T-helper 1 cell treated with Interleukin-12 subunit alpha and Interleukin-12 subunit beta and Interleukin-4 antibody, amounts not matched to agents 30 ng/mL and 1 ng/mL, for 36 hours (primary cell): ENCODE measurements around the gene NKX2-4. TPM values are rescaled to one million over a fixed set of nuclear protein-coding genes. Genes with fewer than 3 reads are reported as not detected.
"Not testable (repeated sequence)": the region's sequence is repeated elsewhere in the genome, so short reads cannot be mapped to it uniquely, and the experiment has no call there.

ENCODE experiments used
- intact Hi-C: fragments of 100-400 bp; cut with micrococcal nuclease; formaldehyde crosslinking; loops from one replicate; pipeline ENCODE4 v1.15.1; 2024
- total RNA-seq: library from RNA; stranded (reverse); gene quantifications from 2 replicates; pipeline ENCODE4 v1.2.3, GENCODE V29; 2022

The NKX2-4 gene
- total RNA-seq, 1 donor from 2014 or later, result not detected

- intact Hi-C loops, result loop anchor here (2.0 to 10.0 kb wide), 5 partner anchors 160 to 1180 kb away; partner anchors contain the start of genes INSM1 and RALGAPA2
These were observed 2.8 kb downstream of the NKX2-4 start for GRCh38 chr20:21394551-21394950.

GRCh38 chr20:21393816-21394519, 3.4 kb downstream of the NKX2-4 start:
- intact Hi-C loops, result loop anchor here (2.0 to 10.0 kb wide), 5 partner anchors 159 to 1181 kb away; partner anchors contain the start of genes INSM1 and RALGAPA2

GRCh38 chr20:21393166-21393565, 4.2 kb downstream of the NKX2-4 start:
- intact Hi-C loops, result loop anchor here (5.0 to 10.0 kb wide), 3 partner anchors 678 to 1182 kb away; partner anchors contain the start of genes INSM1 and RALGAPA2

DNA sequence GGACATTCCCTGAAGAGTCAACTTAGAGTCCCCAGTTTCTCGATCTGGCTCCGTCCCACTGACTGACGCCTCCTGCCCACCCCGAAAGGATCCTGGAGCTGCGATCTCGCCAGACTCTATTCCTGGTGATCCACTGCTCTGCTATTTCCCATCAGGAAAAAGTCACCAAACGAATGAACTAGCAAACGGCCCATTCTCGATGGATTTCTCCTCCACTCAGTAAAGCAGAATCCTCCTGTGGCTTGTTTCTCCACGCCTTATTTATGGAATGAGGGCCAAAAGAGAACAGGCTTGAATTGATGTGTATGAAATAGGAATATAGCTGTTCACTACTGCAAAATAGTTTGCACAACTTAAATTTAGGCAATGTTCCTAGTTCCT, 5.4 kb downstream of the NKX2-4 start:
- intact Hi-C loops, result loop anchor here (5.0 to 10.0 kb wide), 3 partner anchors 677 to 1183 kb away; partner anchors contain the start of genes INSM1 and RALGAPA2

- intact Hi-C loops, result loop anchor here (5.0 to 10.0 kb wide), 3 partner anchors 677 to 1183 kb away; partner anchors contain the start of genes INSM1 and RALGAPA2
These were observed 5.9 kb downstream of the NKX2-4 start for GRCh38 chr20:21391185-21391971.

DNA sequence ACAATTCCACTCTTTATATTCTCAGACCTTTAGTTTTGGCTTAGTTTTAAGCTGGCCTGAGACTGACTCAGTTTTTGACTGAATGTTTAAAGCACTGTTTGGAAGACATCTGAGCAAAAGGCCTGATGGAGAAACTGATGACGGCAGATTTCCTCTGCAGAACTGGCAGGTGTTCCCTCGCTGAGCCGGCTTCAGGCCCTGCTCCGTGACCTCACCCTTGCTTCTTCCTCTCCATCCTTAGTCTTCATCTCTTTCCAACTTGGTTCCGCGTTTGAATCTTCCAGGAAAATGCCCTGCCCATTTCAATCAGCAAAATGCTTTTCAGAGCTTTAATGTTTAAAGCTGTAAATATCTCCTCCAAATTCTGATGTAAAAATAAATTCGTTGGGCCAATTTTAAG, 6.6 kb downstream of the NKX2-4 start:
- intact Hi-C loops, result loop anchor here (5.0 to 10.0 kb wide), 3 partner anchors 676 to 1184 kb away; partner anchors contain the start of genes INSM1 and RALGAPA2

- intact Hi-C loops, result no loop called here
These were observed 8.0 kb downstream of the NKX2-4 start for GRCh38 chr20:21389368-21389767.

GRCh38 chr20:21388566-21388965, 8.8 kb downstream of the NKX2-4 start:
- intact Hi-C loops, result no loop called here

DNA sequence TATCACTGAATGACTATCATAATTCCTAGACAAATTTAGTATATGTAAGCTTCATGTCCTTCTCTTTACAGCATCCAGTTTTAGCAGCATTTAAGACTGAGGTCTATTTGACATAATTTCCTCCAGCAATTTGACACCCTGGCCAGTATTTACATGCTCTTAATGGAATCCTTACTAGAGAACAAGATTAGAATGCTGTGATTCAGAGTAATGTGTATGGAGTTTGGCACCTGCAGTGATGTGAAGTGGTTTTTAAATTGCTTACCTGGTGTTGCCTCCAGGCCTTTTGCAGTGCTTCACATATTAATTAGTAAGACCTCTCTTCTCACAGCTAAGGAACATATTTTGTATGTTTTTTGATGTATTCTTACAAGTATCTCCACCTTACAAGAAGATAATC, 9.8 kb downstream of the NKX2-4 start:
- intact Hi-C loops, result no loop called here

DNA sequence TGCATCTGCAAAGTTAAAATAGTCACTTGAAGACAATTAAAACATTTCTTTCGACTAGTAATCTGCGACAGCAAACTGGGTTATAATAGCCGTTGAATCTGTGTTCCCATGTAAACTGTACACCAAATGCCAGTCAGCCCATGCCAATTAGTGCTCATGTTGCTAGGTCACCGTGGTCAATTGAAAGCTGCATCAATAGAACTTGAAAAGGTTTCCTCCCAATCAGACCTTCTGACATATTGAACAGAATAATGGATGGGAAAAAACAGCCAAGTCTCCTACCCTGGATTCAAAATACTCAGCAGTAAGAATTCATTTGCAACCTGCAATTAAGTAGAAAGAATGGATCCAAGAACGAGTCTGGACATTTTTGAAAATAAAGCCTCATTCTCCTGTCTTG, 11.2 kb downstream of the NKX2-4 start:
- intact Hi-C loops, result no loop called here

GRCh38 chr20:21384308-21384892, 12.9 kb downstream of the NKX2-4 start:
- intact Hi-C loops, result no loop called here

DNA sequence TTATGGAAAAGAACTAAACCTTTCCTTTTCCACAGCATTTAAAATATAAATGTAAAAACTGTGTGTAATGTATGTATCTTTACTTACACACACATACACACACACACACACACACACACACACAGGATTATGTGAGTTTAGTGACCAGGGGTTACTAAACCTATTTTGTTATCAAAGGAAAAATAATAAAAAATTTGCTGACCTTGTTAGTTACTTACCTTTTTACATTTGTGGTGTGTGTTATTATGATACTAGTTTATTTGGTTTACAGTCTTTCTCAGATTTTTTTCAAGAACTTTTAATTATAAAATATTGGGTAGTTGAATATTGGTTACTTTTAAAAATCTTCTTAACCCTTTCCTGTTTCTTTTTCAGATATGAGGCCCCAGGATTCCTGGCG, 15.7 kb downstream of the NKX2-4 start:
- intact Hi-C loops, result no loop called here

GRCh38 chr20:21380711-21381110, 16.6 kb downstream of the NKX2-4 start:
- intact Hi-C loops, result no loop called here

- intact Hi-C loops, result no loop called here
These were observed 19.1 kb downstream of the NKX2-4 start for GRCh38 chr20:21378259-21378658.

- intact Hi-C loops, result no loop called here
These were observed 19.6 kb downstream of the NKX2-4 start for GRCh38 chr20:21377701-21378100.

- intact Hi-C loops, result no loop called here
These were observed 20.7 kb downstream of the NKX2-4 start for GRCh38 chr20:21376626-21377025.

DNA sequence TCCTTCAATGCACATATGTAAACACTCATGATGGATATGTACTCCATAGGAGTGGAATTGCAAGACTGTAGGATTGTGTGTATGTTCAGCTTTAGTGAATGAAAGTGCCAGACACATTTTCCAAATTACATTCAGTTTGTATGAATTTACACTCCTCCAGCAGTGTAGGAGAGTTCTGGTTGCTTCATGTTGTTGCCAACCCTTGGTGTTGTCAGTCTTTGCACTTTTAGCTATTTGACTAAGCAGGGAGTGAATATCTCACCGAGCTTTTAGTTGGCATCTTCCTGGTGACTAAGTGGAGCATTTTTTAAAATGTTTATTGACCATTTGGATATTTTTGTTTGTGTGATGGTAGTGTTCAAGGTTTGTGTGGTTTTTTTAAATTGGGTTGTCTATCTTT, 23.9 kb downstream of the NKX2-4 start:
- intact Hi-C loops, result no loop called here

GRCh38 chr20:21372016-21372415, 25.3 kb downstream of the NKX2-4 start:
- intact Hi-C loops, result no loop called here

- intact Hi-C loops, result no loop called here
These were observed 26.1 kb downstream of the NKX2-4 start for GRCh38 chr20:21371193-21371592.

GRCh38 chr20:21368791-21369190, 28.5 kb downstream of the NKX2-4 start:
- intact Hi-C loops, result no loop called here

DNA sequence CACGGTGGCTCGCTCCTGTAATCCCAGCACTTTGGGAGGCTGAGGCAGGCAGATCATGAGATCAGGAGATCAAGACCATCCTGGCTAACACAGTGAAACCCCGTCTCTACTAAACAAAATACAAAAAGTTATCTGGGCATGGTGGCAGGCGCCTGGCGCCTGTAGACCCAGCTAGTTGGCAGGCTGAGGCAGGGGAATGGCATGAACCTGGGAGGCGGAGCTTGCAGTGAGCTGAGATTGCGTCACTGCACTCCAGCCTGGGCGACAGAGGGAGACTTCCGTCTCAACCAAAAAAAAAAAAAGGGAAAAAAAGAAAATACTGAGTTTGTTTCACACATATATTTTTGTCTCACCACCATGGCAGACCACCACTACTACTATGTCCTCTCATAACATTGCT, 31.1 kb downstream of the NKX2-4 start:
- intact Hi-C loops, result not testable (repeated sequence)

GRCh38 chr20:21365771-21366170, 31.6 kb downstream of the NKX2-4 start:
- intact Hi-C loops, result no loop called here
